ENCODE data around the gene USP24. TPM values are rescaled to one million over a fixed set of nuclear protein-coding genes. Genes with fewer than 3 reads are reported as not detected.
"Not testable (repeated sequence)": the region's sequence is repeated elsewhere in the genome, so short reads cannot be mapped to it uniquely, and the experiment has no call there.

Gene USP24
- polyA plus RNA-seq, 3 donors = 46.2 to 46.4 (median 46.4) TPM

GRCh38 chr1:55232448-55233144, 17.4 kb upstream of the USP24 start:
- DNase-seq (ENCODE audit: low read depth in 3 of 3, low spot score in 2 of 3) = no peak

DNA sequence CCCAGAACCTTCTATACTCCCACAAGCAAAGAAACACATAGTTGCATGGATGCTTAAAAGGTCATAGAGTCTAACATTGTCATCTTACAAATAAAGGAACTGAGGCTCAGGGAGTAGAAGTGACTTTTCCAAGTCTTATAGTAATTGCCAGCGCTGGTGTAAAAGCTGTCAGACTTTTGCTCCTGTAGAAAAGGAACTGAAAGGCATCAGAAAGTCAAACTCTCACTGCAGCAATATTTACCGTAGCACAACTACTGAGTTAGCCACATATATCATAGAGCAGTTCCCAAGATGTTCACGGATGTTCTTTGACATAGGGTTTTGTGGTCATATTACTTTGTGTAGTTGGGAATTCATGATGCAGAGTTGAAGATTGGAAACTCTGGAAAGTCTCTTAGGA, 16.6 kb upstream of the USP24 start:
- no peak for DNase-seq (ENCODE audit: low read depth in 3 of 3, low spot score in 2 of 3)

DNA sequence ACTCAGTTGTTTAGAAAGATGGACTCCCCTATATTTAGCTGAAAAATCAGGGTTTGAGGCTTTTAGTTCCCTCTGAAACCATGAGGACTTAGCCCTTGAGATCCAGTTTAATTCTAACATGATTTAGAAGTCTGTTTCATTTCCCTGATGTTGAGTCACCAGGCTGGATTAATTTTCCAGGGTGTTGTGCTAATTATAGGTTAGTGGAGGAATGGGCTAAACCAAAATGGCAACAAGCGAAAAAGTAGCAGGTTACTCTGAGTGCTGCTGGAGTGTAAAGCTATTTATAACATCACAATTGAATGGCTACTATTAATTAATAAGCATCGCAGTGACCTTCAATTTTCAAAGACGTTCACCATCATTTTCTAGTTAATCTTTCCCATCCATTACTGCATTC, 15.5 kb upstream of the USP24 start:
- DNase-seq (ENCODE audit: low read depth in 3 of 3, low spot score in 2 of 3) = no peak

DNA sequence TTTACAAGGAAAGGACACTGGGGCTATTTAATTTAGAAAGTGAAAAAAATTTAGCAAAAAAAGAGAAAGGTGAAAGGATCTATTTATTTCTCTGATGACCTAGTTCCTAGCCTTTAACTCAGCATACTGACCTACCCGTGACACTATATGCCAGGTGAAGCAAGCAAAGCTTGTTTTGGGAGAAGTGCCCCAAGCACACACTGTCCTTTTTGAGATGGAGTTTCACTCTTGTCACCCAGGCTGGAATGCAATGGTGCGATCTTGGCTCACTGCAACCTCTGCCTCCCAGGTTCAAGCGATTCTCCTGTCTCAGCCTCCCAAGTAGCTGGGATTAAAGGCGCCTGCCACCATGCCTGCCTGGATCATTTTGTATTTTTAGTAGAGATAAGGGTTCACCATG, 14.6 kb upstream of the USP24 start:
- DNase-seq (ENCODE audit: low read depth in 3 of 3, low spot score in 2 of 3) = not testable (repeated sequence)

GRCh38 chr1:55225228-55225627, 10.1 kb upstream of the USP24 start:
- no peak for DNase-seq (ENCODE audit: low read depth in 3 of 3, low spot score in 2 of 3)

DNA sequence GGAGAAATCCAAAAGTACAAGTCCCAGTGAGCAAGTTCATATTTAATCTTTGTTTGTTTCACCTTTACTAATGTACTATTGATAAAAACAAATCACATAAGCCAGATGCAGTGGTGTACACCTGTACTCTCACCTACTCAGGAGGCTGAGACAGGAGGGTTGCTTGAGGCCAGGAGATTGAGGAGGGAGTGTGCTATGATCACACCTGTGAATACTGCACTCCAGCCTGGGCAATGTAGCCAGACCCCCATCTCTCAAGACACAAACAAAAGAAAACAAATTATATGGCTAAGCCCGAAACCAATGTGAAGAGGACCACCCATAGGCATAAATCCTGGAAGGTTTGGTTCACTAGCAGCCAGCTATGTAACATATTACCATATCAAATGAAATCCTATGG, 9.6 kb upstream of the USP24 start:
- DNase-seq (ENCODE audit: low read depth in 3 of 3, low spot score in 2 of 3) = no peak

DNA sequence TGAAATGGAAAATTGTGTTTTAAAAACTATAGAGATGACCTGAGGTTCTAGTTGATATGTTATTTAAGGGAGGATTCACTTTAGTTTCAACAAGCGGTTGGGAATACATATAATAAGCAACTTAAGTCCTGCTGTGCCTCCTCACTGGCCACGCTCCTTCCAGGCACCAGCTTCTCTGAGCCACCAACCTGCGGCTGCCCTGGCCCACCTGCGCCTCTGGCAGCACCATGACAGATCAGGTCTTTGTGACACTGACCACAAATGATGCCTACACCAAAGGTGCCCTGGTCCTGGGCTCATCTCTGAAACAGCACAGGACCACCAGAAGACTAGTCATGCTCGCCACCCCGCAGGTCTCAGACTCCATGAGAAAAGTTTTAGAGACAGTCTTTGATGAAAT, 7.0 kb upstream of the USP24 start:
- DNase-seq (ENCODE audit: low read depth in 3 of 3, low spot score in 2 of 3) = no peak

GRCh38 chr1:55217226-55217986, 2.2 kb upstream of the USP24 start:
- no peak for DNase-seq (ENCODE audit: low read depth in 3 of 3, low spot score in 2 of 3)

DNA sequence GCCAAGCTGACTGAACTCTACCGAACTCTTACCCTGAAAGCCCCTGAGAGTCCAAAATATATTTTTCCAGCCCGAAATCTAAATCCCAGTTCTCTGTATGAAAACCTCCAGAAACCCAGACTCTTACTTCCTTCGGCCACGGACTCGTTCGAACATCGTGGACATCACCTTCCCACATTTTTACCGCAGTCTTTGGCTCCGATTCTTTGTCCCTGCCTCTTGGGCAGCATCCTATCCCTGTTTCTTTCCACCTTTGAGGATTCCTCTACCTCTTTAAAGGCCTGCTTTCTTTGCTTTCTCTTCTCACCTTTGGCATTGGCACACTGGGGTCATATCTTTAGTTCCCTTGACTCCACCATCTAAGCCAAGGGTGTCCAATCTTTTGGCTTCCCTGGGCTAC, 932 bp upstream of the USP24 start:
- DNase-seq (ENCODE audit: low read depth in 3 of 3, low spot score in 2 of 3) = no peak

- no peak for DNase-seq (ENCODE audit: low read depth in 3 of 3, low spot score in 2 of 3)
These were observed 300 bp downstream of the USP24 start for GRCh38 chr1:55214934-55215193.

GRCh38 chr1:55214212-55214933, 791 bp downstream of the USP24 start:
- no peak for DNase-seq (ENCODE audit: low read depth in 3 of 3, low spot score in 2 of 3)

- DNase-seq (ENCODE audit: low read depth in 3 of 3, low spot score in 2 of 3) = no peak
These were observed 1.3 kb downstream of the USP24 start for GRCh38 chr1:55213885-55214211.

- DNase-seq (ENCODE audit: low read depth in 3 of 3, low spot score in 2 of 3) = no peak
These were observed 1.8 kb downstream of the USP24 start for GRCh38 chr1:55213151-55213884.

- no peak for DNase-seq (ENCODE audit: low read depth in 3 of 3, low spot score in 2 of 3)
These were observed 2.6 kb downstream of the USP24 start for GRCh38 chr1:55212349-55213150.

DNA sequence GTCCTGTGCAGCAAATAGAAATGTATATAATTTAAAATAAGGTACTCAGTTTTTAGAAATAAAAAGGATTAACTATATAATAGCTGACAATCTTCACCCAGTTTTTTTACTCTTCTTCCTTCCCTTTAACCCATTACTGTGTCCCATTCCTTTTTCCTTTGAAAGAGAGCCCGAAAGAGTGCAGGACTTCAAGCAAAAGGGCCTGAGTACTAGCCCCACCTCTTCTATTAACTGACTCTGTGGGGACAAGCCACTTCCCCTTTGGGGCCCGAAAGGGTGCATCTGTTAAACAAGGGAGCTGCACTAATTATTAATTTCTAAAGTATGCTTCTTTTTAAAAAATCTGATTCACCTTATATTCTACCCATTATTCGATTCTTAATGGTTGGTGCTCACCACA, 3.3 kb downstream of the USP24 start:
- DNase-seq (ENCODE audit: low read depth in 3 of 3, low spot score in 2 of 3) = no peak

DNA sequence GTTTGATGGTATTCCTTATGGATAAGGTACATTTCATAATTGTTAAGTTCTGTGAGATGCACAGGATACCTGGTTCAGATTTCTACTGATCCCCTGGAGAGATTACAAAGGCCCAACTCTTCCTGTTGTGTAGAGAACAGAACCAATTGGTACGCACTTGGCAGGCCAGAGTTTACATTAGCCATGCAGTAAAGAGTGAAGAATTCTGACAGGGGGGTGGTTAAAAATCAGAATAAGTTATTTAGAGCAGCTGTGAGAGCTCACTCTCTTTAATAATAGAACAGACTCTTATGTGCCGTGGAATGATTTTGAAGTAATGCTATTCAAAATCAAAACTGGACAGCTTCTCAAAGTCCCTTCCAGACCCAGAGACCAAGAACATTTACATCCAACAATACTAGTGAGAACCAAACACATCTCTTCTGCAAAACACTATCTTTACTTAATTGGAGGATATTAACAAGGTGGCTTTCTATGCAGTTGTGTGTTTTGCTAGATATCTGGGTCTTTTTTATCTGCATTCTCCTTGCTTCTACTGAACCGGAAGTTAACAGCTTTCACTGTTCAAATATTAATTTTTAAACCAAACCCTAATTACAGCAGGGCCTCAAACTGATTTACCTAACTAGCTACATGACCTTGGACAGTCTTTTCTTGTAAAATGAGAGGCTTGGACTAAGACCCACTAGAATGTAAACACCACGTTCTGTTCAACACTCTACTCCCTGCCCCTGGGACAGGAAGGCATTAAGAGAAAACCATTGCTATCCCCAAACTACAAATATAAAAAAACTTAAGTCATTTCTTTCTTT, 4.0 kb downstream of the USP24 start:
- DNase-seq (ENCODE audit: low read depth in 3 of 3, low spot score in 2 of 3) = no peak

DNA sequence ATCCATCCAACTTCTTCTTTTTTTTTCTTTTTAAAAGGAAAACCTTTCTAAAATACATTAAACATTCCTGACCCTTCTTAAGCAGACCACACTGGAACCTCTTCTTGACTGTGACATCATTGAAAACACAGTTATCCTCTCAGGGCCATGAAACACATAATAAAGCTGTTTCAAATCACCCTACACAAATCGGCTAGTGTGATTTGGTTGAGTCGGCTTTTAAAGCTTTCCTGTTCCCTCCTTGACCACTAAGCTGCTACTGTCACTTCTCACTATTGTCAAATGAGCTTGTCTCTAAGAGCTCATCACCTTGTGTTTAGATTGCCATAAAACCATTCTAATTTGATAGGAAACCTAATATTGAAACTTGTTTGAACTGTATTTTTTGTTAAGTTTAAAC, 5.9 kb downstream of the USP24 start:
- no peak for DNase-seq (ENCODE audit: low read depth in 3 of 3, low spot score in 2 of 3)

GRCh38 chr1:55206210-55206609, 9.0 kb downstream of the USP24 start:
- no peak for DNase-seq (ENCODE audit: low read depth in 3 of 3, low spot score in 2 of 3)

GRCh38 chr1:55204997-55205396, 10.2 kb downstream of the USP24 start:
- no peak for DNase-seq (ENCODE audit: low read depth in 3 of 3, low spot score in 2 of 3)

- no peak for DNase-seq (ENCODE audit: low read depth in 3 of 3, low spot score in 2 of 3)
These were observed 12.1 kb downstream of the USP24 start for GRCh38 chr1:55203064-55203463.

Measured in right renal cortex interstitium (tissue), 3 donors.